Trophoblast cell (in vitro differentiated cells and primary cell): ENCODE results near the gene RABEP1. TPM values are rescaled to one million over a fixed set of nuclear protein-coding genes. Genes with fewer than 3 reads are reported as not detected.
A peak's percentile ranks its signal among the peaks of the same experiment; 100 is the strongest.
"Not testable (repeated sequence)": the region's sequence is repeated elsewhere in the genome, so short reads cannot be mapped to it uniquely, and the experiment has no call there.

Experiments
- DNase-seq, 2 donors: peaks; one replicate each; pipeline ENCODE4 v3.0.0-alpha.2; 2016
- H2AFZ ChIP-seq: 2 replicates; pipeline ENCODE4 v1.6.1; 2013; ENCODE audit warnings: low read length, moderate library complexity, mild to moderate bottlenecking; ENCODE audit not compliant: insufficient read depth, poor library complexity
- H2AK5ac ChIP-seq: 2 replicates; pipeline ENCODE4 v1.6.1; 2013; ENCODE audit warnings: mild to moderate bottlenecking, low read length
- H2BK120ac ChIP-seq: 2 replicates; pipeline ENCODE4 v1.6.1; 2013; ENCODE audit warnings: low read length, mild to moderate bottlenecking, moderate library complexity; ENCODE audit not compliant: insufficient read depth, poor library complexity
- H2BK12ac ChIP-seq: 2 replicates; pipeline ENCODE4 v1.6.1; 2013; ENCODE audit warnings: mild to moderate bottlenecking, low read length, moderate library complexity
- H2BK5ac ChIP-seq: 2 replicates; pipeline ENCODE4 v1.6.1; 2013; ENCODE audit warnings: low read length, low read depth, moderate library complexity, mild to moderate bottlenecking; ENCODE audit not compliant: poor library complexity
- H3K14ac ChIP-seq: 2 replicates; pipeline ENCODE4 v1.6.1; 2013; ENCODE audit warnings: mild to moderate bottlenecking, low read length
- H3K18ac ChIP-seq: 2 replicates; pipeline ENCODE4 v1.6.1; 2013; ENCODE audit warnings: mild to moderate bottlenecking, low read length
- H3K23ac ChIP-seq: 2 replicates; pipeline ENCODE4 v1.6.1; 2013; ENCODE audit warnings: low read length
- H3K27ac ChIP-seq: 2 replicates; pipeline ENCODE4 v1.5.1; 2013; ENCODE audit warnings: low read depth, mild to moderate bottlenecking, inconsistent platforms, low read length, moderate library complexity
- H3K27me3 ChIP-seq: 2 replicates; pipeline ENCODE4 v1.6.1; 2013; ENCODE audit warnings: inconsistent platforms, mild to moderate bottlenecking, low read length, moderate library complexity; ENCODE audit not compliant: insufficient read depth
- H3K36me3 ChIP-seq, 2 experiments: 1 replicate in 1 of 2; 2 replicates in 1 of 2; pipeline ENCODE4 v1.6.1; 2013; ENCODE audit warnings: low read length in 2 of 2, mild to moderate bottlenecking in 2 of 2, moderate library complexity in 1 of 2; ENCODE audit not compliant: insufficient read depth in 2 of 2, control insufficient read depth in 1 of 2
- H3K4ac ChIP-seq: 2 replicates; pipeline ENCODE4 v1.6.1; 2013; ENCODE audit warnings: low read depth, mild to moderate bottlenecking, low read length, moderate library complexity
- H3K4me1 ChIP-seq, 2 experiments: 1 replicate in 1 of 2; 2 replicates in 1 of 2; pipeline ENCODE4 v1.6.1; 2013; ENCODE audit warnings: low read length in 2 of 2, mild to moderate bottlenecking in 2 of 2, moderate library complexity in 1 of 2; ENCODE audit not compliant: insufficient read depth in 2 of 2, control insufficient read depth in 1 of 2
- H3K4me2 ChIP-seq: 2 replicates; pipeline ENCODE4 v1.6.1; 2013; ENCODE audit warnings: inconsistent platforms, mild to moderate bottlenecking, low read length, moderate library complexity
- H3K4me3 ChIP-seq: 2 replicates; pipeline ENCODE4 v1.5.1; 2013; ENCODE audit warnings: mild to moderate bottlenecking, low read depth, low read length, inconsistent platforms
- H3K79me1 ChIP-seq: one replicate; pipeline ENCODE4 v1.6.1; 2013; ENCODE audit warnings: low read length
- H3K79me2 ChIP-seq: 2 replicates; pipeline ENCODE4 v1.6.1; 2013; ENCODE audit warnings: low read length, mild to moderate bottlenecking; ENCODE audit not compliant: control insufficient read depth, insufficient read depth, poor library complexity
- H3K9ac ChIP-seq: 2 replicates; pipeline ENCODE4 v1.6.1; 2013; ENCODE audit warnings: mild to moderate bottlenecking, low read length
- H3K9me3 ChIP-seq: 2 replicates; pipeline ENCODE4 v1.6.1; 2013; ENCODE audit warnings: low read depth, mild to moderate bottlenecking, control low read depth, inconsistent platforms, low read length; ENCODE audit not compliant: insufficient read depth
- H4K12ac ChIP-seq: 2 replicates; pipeline ENCODE4 v1.6.1; 2013; ENCODE audit warnings: low read depth, mild to moderate bottlenecking, low read length, moderate library complexity
- H4K8ac ChIP-seq: 2 replicates; pipeline ENCODE4 v1.6.1; 2013; ENCODE audit warnings: low read depth, mild to moderate bottlenecking, low read length, moderate library complexity
- H4K91ac ChIP-seq: one replicate; pipeline ENCODE4 v1.6.1; 2013; ENCODE audit warnings: low read depth, mild to moderate bottlenecking, low read length, moderate library complexity
- WGBS: extraction: QIAGEN DNeasy Blood & Tissue Kit; methylation state at CpG from one replicate; pipeline ENCODE4 v1.1.7; 2013; ENCODE audit warnings: missing lambda C conversion rate; ENCODE audit not compliant: insufficient read length, insufficient coverage; ENCODE audit errors: extremely low coverage; 5-methylcytosine and 5-hydroxymethylcytosine counted together
- polyA plus RNA-seq: library from polyadenylated mRNA; stranded (reverse); fragments of 200-250 nt; gene quantifications from 2 replicates; pipeline ENCODE4 v1.2.3, GENCODE V29; 2013

Gene RABEP1
- 27.1 and 27.4 TPM in 2 replicates for polyA plus RNA-seq

- no peak within 1 kb of the TSS for H3K23ac ChIP-seq
- peak within 1 kb of the TSS; percentile 64 for H2BK120ac ChIP-seq
- H3K36me3 ChIP-seq: no peaks in the 10 kb centered on the region
- no peaks in the 10 kb centered on the region for H3K9me3 ChIP-seq
- H3K4me2 ChIP-seq: peak within 1 kb of the TSS; percentile 80
- peaks cover 6% of the 10 kb centered on the region for H3K79me1 ChIP-seq
- H2BK12ac ChIP-seq: peak within 1 kb of the TSS; percentile 54
- peak within 1 kb of the TSS; percentile 85 for H3K4ac ChIP-seq
- peaks cover 9% of the 10 kb centered on the region for H3K79me2 ChIP-seq
- H3K4me1 ChIP-seq: peaks cover 7 to 13% of the 10 kb centered on the region in 2 experiments
- H3K27me3 ChIP-seq: no peaks in the 10 kb centered on the region
- peak within 1 kb of the TSS; percentile 96 for H3K4me3 ChIP-seq
- H4K8ac ChIP-seq: peak within 1 kb of the TSS; percentile 90
- peak within 1 kb of the TSS; percentile 85 for H3K27ac ChIP-seq
- H2AK5ac ChIP-seq: no peak within 1 kb of the TSS
- peak within 1 kb of the TSS; percentile 78 for H2AFZ ChIP-seq
- H4K12ac ChIP-seq: peak within 1 kb of the TSS; percentile 92
- peak within 1 kb of the TSS; percentile 96 for H3K18ac ChIP-seq
- DNase-seq: peak; percentile 76 to 95
- WGBS: no CpG with 5 or more reads among the region's 98 CpGs
- H4K91ac ChIP-seq: peak within 1 kb of the TSS; percentile 92
- H2BK5ac ChIP-seq: peak within 1 kb of the TSS; percentile 90
- H3K14ac ChIP-seq: peak within 1 kb of the TSS; percentile 96
- peak within 1 kb of the TSS; percentile 43 for H3K9ac ChIP-seq
Measured at GRCh38 chr17:5281814-5282641, at the start of gene RABEP1. TSS of gene RABEP1 (plus strand) at chr17:5282284. CDS start at chr17:5282487, 203 bp downstream.

- H2BK120ac ChIP-seq, H3K79me2 ChIP-seq, H3K27me3 ChIP-seq, H3K23ac ChIP-seq, H2BK5ac ChIP-seq, H2AFZ ChIP-seq, H3K27ac ChIP-seq, H3K4me2 ChIP-seq, H3K18ac ChIP-seq, H3K79me1 ChIP-seq, H4K8ac ChIP-seq, H3K9me3 ChIP-seq, H2BK12ac ChIP-seq, DNase-seq, H2AK5ac ChIP-seq, H4K91ac ChIP-seq, H3K36me3 ChIP-seq, H3K9ac ChIP-seq, H3K14ac ChIP-seq, H4K12ac ChIP-seq, H3K4me3 ChIP-seq, H3K4me1 ChIP-seq, H3K4ac ChIP-seq: not testable (repeated sequence)
- WGBS: no CpG with 5 or more reads among the region's 7 CpGs
Measured at GRCh38 chr17:5233492-5233891, 48.6 kb upstream of the RABEP1 start.

- H2BK120ac ChIP-seq: no peak within 1 kb of the TSS
- H3K4me3 ChIP-seq: no peak within 1 kb of the TSS
- H3K36me3 ChIP-seq: no peaks in the 10 kb centered on the region
- peaks cover 2% of the 10 kb centered on the region for H3K9me3 ChIP-seq
- WGBS: no CpG with 5 or more reads among the region's 19 CpGs
- no peak within 1 kb of the TSS for H4K12ac ChIP-seq
- H3K23ac ChIP-seq: no peak within 1 kb of the TSS
- no peak within 1 kb of the TSS for H2AFZ ChIP-seq
- H3K79me2 ChIP-seq: no peaks in the 10 kb centered on the region
- H2BK12ac ChIP-seq: no peak within 1 kb of the TSS
- H3K18ac ChIP-seq: no peak within 1 kb of the TSS
- H4K8ac ChIP-seq: no peak within 1 kb of the TSS
- no peak within 1 kb of the TSS for H3K27ac ChIP-seq
- peak in 1 of 2 donors; percentile 26 for DNase-seq
- no peak within 1 kb of the TSS for H2BK5ac ChIP-seq
- H3K4me1 ChIP-seq: no peaks in the 10 kb centered on the region
- H3K4me2 ChIP-seq: no peak within 1 kb of the TSS
- no peaks in the 10 kb centered on the region for H3K27me3 ChIP-seq
- no peak within 1 kb of the TSS for H2AK5ac ChIP-seq
- no peaks in the 10 kb centered on the region for H3K79me1 ChIP-seq
- no peak within 1 kb of the TSS for H3K14ac ChIP-seq
- no peak within 1 kb of the TSS for H4K91ac ChIP-seq
- no peak within 1 kb of the TSS for H3K9ac ChIP-seq
- H3K4ac ChIP-seq: no peak within 1 kb of the TSS
Measured at GRCh38 chr17:5234645-5235576, 47.2 kb upstream of the RABEP1 start, which contains the start of gene SCIMP. TSS of gene SCIMP (minus strand) at chr17:5234860. CDS start at chr17:5234755, 105 bp downstream.

- Histone ChIP-seq H3K36me3 (no peaks in the 10 kb centered on the region), H4K12ac (no peak overlapping the region), H3K4ac (no peak overlapping the region), H3K18ac (no peak overlapping the region), H4K8ac (no peak overlapping the region), H3K27ac (no peak overlapping the region), H3K27me3 (no peaks in the 10 kb centered on the region), H2BK12ac (no peak overlapping the region), H2AK5ac (no peak overlapping the region), H3K23ac (no peak overlapping the region), H3K4me1 (no peaks in the 10 kb centered on the region), H3K9me3 (peaks cover 3% of the 10 kb centered on the region), H2BK120ac (no peak overlapping the region), H3K14ac (no peak overlapping the region), H4K91ac (no peak overlapping the region), H3K79me2 (no peaks in the 10 kb centered on the region), H3K4me2 (no peak overlapping the region), H3K79me1 (no peaks in the 10 kb centered on the region), H2BK5ac (no peak overlapping the region), H2AFZ (no peak overlapping the region), H3K9ac (no peak overlapping the region), H3K4me3 (no peak overlapping the region)
- no CpG with 5 or more reads among the region's 3 CpGs for WGBS
- DNase-seq: no peak
Measured at GRCh38 chr17:5236938-5237540, 45.0 kb upstream of the RABEP1 start.
